Upper lobe of left lung (tissue), 4 donors: Measurements from ENCODE around the gene GPR162.

Source experiments
- EP300 ChIP-seq, 4 donors: sonication (generic); formaldehyde crosslinking; IDR thresholded peaks; one replicate each; pipeline ENCODE4 v1.5.1; 2017; ENCODE audit warnings: antibody characterized with exemption in 4 of 4, control low read depth in 2 of 4
- POLR2A ChIP-seq, 4 donors: fragments of 450-650 bp; IDR thresholded peaks; one replicate each; pipeline ENCODE4 v1.5.1; 2016 to 2017; ENCODE audit warnings: antibody characterized with exemption in 4 of 4, mild to moderate bottlenecking in 2 of 4
- POLR2AphosphoS5 ChIP-seq, 2 donors: sonication (generic); formaldehyde crosslinking; IDR thresholded peaks; one replicate each; pipeline ENCODE4 v1.5.1; 2017; ENCODE audit warnings: antibody characterized with exemption in 2 of 2
- TF ChIP-seq, protein P1 (sequence below), 6 experiments: fragments of 450-650 bp in 4 of 6; fragments of 200-600 bp in 2 of 6; sonication (generic) in 2 of 6; IDR thresholded peaks; one replicate each; pipeline ENCODE4 v1.5.1; 2016 to 2019; ENCODE audit warnings: antibody characterized with exemption in 6 of 6

DNA sequence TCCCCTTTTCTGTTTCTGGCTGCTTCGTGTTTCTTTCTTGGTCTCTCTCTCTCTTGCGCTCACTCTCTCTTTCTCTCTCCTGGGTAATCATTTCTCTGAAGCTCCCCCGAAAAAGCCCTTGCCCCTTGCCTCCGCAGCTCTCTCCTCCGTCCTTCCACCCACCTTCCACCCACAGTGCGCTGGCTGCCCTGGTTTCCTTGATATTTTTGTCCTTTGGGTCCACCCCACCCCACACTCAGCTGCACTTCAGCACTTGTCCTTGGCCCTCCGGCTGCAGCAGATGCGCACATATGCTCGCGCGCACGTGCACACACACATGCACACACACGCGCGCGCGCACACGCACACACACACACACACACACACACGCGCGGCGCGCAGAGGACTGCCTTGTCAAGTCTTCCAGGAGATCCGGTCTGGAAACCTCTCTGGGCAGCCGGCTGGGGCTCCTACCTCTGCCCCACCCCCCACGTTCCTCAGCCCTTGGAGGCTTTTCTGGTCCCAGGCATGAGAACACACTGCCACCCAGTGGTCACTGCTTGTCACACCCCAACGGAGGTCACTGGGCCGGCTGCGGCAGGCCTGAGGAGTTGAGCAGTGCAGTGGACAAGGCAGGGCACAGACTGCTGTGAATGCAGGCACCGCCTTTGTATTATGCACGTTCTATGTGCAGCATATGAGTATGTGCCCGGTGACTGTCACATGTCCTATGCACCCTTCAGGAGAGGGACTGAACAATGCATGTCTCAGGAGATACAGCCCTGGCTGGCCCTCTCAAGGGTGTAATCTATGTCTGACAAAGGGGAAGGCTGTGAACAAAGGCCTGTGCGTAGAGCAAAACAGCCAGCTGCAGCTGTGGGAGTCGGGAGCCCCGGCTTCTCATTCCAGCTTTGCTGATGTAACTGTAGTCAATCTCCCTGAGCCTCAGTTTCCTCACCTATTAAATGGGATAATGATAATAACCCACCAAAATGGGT is 42.8 kb upstream of the GPR162 start:
- TF ChIP-seq POLR2A (IDR thresholded peaks at IDR 0.05) (peak in 1 of 4 donors; percentile 14), EP300 (IDR thresholded peaks at IDR 0.05) (no peak), POLR2AphosphoS5 (IDR thresholded peaks at IDR 0.05) (peak; percentile 53 to 71)
- TF ChIP-seq, protein P1, sequence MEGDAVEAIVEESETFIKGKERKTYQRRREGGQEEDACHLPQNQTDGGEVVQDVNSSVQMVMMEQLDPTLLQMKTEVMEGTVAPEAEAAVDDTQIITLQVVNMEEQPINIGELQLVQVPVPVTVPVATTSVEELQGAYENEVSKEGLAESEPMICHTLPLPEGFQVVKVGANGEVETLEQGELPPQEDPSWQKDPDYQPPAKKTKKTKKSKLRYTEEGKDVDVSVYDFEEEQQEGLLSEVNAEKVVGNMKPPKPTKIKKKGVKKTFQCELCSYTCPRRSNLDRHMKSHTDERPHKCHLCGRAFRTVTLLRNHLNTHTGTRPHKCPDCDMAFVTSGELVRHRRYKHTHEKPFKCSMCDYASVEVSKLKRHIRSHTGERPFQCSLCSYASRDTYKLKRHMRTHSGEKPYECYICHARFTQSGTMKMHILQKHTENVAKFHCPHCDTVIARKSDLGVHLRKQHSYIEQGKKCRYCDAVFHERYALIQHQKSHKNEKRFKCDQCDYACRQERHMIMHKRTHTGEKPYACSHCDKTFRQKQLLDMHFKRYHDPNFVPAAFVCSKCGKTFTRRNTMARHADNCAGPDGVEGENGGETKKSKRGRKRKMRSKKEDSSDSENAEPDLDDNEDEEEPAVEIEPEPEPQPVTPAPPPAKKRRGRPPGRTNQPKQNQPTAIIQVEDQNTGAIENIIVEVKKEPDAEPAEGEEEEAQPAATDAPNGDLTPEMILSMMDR (IDR thresholded peaks at IDR 0.05): peak; percentile 91 to 99 (median 98)
